Stimulated activated CD4-positive, alpha-beta T cell treated with anti-CD3 and anti-CD28 coated beads, Interleukin-1b, Interleukin-23, amount 100 ng/mL, for 48 hours (primary cell): ENCODE measurements around the gene ABCE1.
A peak's percentile ranks its signal among the peaks of the same experiment; 100 is the strongest.

ENCODE experiments used
- DNase-seq: peaks from one replicate; pipeline ENCODE4 v3.0.0-alpha.2; 2020

ABCE1 gene

DNA sequence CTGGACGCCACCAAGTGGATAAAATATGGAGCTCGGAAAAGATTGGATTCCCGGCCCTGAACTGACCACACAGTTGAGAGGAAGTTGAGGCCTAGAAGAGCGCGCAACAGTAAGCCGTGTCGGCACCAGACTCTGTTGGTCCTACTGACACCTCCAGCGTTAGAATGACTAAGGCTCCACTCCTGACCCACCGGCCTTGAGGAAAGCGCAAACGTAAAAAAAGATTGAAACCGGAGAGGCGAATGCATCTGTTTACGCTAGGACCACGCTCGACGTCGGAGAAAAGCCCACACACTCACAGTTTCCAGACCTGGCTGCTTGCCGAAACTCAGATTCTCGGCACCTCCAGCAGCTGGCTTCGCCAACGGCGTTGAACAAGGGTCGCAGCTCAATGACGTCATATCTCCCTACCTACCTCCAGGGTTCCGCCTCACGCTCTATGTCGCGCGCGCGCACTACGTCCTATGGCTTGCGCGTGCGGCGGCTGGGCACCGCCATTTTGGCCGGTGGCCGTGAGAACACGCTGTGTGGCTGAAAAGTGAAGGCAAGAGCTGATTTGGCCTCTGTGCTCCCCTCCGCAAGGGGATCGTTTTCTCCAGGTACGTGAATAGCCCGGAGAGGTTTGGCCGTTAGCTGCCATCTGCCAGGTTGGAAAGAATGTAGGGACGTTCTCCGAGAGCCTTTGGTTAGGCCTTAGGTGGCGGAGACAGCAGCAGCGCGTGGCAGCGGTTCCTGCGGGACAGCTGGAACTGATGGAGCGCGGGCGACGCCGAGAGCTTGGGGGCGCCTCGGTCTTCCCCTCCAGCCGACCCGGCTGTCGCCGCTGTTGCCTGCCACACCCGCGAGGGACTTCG lies at the start of gene ABCE1, which contains the start of gene ANAPC10:
ABCE1 (plus strand) TSS at position 491 of the 854 bp plus-strand sequence. CDS start 6,102 bp downstream, outside the sequence.
ANAPC10 (minus strand) TSS at position 376 of the 854 bp plus-strand sequence. CDS start 2,097 bp downstream, outside the sequence.
- DNase-seq = peak; percentile 97

DNA sequence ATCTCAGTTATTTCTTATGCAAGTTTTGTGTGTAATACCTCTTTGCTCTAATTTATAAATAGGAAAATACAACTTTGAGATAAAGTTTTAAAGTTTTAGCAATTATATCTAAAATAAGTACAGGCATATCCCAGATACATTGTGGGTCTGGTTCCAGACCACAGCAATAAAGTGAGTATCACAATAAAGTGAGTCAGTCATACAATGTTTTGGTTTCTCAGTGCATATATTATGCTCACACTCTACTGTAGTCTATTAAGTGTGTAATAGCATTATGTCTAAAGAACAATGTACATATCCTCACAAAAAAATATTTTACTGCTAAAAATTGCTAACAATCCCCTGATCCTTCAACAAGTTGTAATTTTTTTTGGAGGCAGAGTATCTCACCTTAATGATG lies 49.3 kb upstream of the ABCE1 start:
- DNase-seq = no peak

DNA sequence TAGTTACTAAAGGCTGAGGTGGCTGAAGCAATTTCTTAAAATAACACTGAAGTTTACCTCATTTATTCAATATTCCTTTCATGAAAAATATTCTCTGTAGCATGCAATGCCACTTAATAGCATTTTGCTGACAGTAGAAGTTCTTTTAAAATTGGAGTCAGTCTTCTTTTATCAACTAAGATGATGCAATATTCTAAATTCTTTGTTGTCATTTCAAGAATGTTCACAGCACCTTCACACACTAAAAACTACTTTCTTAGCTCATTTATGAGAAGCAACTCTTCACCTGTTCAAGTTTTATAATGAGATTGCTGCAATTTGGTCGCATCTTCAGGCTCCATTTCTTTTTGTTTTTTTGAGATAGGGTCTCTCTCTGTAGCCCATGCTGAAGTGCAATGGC lies 48.9 kb upstream of the ABCE1 start:
- no peak for DNase-seq

DNA sequence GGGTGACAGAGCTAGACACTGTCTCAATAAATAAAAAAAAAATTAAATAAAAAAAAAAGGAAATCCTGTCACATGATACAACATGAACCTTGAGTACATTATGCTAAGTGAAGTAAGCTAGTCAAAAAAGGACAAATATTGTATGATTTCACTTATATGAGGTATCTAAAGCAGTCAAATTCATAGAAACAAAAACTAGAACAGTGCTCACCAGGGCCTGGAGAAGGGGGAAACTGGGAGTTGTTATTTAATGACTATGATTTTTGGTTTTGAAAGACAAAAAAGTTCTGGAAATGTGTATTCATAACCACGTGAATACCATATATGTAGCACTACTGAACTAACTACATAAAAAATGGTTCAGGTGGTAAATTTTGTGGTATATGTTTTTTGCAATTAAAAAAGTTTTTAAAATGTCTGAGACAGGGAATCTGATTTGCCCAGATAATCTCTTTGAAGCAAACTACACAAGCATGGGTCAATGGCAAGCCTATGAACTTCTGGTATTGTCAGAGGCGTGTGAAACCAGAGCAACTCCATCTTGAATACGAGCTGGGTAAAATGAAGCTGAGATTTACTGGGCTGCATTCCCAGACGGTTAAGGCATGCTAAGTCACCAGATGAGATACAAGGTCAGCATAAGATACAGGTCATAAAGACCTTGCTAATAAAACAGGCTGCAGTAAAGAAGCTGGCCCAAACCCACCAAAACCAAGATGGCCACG lies 42.4 kb upstream of the ABCE1 start:
- no peak for DNase-seq

DNA sequence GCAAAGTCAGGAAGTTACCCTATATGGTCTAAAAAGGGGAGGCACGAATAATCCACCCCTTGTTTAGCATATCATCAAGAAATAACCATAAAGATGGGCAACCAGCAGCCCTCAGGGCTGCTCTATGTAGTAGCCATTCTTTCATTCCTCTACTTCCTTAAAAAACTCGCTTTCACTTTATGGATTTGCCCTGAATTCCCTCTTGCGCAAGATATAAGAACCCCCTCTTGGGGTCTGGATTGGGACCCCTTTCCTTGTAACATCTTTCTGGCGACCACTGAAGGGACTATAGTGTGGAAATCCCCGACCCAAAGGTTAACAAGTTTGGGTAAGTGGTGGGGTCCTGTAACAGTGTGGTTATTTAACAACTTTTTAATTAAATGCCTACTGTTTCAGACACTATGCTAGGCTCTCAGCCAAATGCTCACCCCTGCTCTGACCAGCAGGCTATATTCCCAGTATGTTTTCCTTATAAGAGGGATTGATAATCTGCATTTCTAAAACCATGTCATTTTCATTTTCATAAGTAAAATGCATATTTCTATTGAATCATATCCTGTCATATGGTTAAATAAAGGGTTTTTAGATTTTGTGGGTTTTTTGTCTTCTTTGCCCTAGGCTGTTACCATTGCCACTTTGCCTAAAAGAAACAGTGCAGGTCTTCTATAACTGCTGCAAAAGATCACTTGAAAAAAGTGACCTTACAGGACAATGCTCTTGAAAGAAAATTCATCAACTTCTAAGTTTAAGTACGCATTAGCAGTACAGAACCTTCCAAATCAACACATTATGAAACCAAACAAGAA lies 41.6 kb upstream of the ABCE1 start:
- no peak for DNase-seq

DNA sequence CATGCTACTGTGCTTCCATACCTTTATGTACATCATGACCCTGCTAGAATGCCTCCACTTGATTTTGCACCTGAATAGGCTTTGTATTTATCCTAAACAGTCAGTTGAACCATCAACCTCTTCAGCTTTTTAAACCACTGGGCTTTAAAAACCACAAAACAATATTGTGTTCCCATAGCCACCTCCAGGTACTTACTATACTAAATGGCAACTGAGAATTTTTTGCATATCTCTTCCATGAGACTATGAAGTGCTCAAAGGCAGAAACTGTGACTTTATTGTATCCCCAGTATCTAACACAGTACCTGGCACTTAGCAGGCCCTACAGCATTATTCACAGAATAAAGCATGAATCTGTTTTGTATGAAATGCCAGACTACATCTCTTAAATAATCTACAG lies 39.9 kb upstream of the ABCE1 start:
- no peak for DNase-seq

DNA sequence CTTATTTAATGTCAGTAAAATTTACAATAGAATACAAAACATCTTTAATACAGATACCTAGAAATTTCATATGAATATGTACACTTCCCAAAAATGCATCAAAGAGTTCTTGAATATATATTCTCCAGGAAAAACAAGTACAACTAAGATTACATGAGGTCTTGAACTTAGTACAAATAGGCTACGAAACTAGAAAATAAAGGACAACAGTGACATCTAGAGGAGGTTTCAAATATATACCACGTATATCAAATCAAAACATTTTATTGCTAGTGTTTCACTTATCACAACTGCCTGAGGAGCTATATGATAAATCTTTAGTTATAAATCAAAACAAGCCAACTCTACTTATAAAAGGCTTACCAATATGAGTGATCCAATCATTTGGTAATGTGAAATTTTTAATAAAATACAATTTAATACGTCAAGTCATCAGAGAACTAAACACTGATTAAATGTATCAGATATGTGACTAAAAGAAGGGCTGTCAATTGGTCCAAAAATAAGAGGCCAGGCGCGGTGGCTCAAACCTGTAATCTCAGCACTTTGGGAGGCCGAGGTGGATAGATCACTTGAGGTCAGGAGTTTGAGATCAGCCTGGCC lies 36.7 kb upstream of the ABCE1 start:
- DNase-seq = no peak

DNA sequence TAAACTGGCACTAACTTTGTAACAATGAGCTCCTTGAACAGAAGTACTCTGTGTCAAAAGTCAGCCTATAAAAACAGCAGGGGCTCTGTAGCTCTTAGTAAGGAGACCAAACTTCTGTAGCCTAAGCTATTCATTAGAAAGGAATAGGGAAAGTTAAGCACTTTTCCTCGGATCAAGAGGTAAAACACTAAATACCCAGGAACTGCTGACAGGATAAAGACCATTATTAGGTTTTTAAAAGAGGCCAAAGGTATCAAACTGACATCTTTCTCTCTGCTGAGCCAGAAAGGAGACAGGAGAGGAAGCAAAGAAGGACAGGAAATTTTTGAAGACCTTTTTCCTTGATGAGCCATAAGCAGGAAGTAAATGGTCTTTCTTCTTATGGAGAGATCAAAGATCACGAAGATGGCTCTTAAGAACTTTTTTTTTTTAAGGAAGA lies 32.0 kb upstream of the ABCE1 start:
- no peak for DNase-seq

DNA sequence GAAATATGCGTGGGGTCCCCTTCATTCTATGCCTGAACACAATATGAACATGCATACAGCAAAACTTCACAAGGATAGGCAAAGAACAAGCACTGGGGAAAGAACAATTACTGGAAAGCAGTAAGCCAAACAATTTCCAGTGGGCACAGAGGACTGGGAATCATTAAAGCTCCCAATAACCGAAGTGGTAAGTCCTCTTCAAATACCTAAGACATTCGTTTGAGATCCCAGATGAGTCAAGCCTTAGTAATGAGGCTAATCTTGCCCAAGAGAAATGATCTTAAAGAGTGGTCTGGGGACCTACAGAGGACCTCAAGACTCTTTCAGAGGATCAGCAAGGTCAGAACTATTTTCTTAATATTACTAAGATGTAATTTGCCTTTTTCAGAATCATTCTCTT lies 28.8 kb upstream of the ABCE1 start:
- DNase-seq = no peak

DNA sequence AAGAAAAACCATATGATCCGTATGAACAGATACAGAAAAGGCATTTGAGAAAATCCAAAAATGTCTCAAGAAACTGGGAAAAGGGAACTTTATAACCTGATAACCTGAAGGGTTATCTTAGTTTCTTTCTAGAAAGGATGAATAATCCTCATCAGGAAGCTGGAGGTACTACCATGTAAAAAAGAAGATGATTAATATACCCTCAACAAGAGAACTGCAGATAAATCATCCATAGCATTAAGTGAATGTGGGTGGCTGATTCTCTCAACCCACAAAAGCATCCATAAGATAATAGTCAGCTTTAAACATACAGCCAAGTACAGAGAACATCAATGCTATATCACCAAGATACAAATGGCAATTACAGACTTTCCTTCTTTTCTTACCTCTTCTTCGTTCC lies 26.6 kb upstream of the ABCE1 start:
- no peak for DNase-seq

DNA sequence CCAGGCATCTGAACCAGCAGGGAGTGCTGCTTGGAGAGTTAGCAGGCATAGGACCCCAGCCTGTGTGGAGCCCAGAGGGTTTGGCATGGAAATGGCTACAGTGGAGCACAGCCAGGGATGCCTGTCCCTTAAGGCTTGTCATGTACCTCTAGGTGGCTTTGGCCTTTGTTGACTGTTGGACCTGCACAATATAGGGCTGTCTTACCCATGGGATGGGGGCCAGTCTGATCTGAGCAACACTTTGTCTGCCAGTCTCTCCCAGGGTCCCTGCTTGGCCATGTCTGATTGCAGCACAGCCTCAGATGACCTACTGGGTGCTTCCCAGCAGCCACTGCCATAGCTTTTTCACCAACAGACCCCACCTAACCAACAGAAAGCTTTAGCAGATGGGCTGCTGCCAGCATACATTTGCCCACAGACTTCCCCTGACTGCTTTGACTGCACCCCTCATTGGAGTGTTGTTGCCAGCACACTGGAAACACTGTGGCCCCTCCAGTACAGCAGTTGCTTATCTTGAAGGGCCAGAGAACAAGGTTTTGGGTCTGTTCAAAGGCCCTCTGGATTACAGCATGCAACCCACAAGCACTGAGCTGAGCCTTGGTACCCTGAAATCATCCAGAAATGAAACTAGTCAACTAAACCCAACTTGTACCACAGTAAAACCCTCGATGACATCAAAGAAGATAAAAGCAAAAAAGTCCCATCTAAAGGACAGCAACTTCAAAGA lies 22.2 kb upstream of the ABCE1 start:
- no peak for DNase-seq

DNA sequence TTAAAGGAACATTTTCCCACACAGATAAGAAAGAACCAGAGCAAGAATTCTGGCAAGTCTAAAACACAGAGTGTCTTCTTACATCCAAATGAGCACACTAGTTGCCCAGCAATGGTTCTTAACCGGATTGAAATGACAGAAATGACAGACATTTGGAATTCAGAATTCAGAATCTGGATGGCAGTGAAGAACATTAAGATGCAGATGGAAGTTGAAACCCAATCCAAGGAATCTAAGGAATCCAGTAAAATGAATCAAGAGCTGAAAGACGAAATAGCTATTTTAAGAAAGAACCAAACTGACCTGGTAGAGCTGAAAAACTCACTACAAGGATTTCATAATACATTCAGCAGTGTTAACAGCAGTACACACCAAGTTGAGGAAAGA lies 21.6 kb upstream of the ABCE1 start:
- DNase-seq = no peak

DNA sequence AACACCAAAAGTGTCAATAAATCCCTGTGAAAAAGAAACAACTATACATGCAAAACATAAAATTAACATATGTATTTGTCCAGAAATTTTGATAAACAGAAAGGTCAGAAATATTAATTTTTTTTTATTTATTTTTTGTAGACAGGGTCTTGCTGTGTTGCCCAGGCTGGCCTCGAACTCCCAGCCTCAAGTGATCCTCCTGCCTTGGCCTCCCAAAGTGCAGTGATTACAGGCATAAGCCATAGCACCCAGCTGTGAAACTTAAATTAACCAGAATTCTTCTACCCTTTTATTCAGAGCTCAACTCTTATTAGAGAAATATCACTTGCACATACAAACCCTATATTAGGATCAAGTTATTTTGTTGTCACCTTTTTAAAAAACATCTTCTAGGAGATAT lies 16.4 kb upstream of the ABCE1 start:
- no peak for DNase-seq

DNA sequence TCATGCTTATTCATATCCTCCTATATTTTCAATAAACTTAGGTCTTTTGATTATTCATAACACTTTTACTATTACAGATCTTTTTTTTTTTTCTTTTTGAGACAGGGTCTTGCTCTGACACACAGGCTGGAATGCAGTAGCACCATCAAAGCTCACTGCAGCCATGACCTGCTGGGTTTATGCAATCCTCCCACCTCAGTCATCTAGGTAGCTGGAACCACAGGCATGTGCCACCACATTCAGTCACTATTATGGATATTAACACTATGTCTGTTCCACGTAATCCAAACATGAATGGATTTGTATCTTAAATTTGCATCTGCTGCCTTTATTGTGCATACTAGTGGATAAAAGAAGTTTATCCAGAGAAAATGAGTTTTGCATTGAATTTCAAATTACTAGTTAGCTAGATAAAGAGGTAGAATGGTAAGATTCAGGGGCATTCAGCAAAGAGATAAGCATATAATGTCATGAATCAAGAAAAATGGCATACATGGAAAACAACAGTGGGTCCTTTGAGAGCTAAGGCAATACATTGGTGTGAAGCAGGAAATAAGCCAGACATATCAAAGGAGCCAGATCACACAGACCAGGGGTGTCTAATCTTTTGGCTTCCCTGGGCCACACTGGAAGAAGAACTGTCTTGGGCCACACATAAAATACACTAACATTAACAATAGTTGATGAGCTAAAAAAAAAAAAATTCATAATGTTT lies 14.1 kb upstream of the ABCE1 start:
- DNase-seq = peak; percentile 16

DNA sequence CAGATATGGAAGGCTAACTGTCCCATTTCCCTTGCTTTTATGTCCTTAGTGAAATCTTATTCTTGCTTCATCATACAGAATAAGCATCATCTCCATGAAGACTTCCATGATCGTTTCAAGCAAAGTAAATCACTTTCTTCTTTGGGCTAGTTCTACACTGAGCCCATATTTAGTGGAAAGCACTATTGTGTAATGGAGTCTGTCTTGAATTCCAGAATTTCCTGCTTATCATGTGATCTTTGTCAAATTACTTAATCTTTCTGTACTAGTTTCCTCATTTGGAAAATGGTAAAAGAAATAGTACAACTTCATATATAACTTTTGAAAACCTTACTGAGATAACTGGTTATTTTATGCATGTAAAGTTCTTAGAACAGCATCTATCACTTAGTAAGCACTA lies 7.7 kb upstream of the ABCE1 start:
- DNase-seq = no peak

DNA sequence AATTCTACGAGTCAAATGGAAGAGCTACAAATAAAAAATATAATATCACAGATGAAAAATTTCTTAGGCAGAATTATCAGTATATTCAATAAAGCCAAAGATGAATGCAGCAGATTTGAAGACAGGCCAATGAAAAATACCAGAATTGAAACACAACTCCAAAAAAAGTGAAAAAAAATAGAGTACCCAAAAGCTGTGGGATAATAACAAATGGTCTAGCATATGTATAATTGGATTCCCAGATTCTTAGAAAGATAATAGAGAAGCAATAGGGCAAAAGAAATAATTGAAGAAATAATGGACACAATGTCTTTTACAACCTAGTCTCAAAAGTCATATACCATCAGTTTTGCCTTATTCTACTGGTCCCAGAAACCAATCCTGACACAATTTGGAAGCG lies 4.5 kb upstream of the ABCE1 start:
- DNase-seq = no peak

DNA sequence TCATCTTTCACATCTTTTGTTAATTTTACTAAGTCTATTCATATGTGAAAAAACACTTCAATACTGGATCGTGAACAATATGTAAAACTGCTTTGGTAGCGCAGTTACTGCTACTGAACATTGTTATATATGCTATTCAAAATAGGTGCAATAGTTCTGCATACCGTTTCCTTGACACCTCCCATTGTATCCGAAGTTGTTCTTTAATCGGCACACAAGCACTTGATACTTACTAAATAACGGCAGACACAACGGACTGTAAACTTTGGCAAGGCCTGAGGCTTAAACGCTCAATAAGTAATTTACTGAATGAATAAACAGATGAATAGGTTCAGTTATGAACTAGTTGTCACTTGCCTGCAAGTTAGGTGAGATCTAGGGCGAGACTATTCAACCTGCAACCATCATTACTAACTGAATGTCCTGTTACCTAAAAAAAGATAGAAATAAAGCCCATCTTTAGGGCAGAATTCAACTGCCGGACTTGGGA lies 735 bp upstream of the ABCE1 start:
- no peak for DNase-seq

DNA sequence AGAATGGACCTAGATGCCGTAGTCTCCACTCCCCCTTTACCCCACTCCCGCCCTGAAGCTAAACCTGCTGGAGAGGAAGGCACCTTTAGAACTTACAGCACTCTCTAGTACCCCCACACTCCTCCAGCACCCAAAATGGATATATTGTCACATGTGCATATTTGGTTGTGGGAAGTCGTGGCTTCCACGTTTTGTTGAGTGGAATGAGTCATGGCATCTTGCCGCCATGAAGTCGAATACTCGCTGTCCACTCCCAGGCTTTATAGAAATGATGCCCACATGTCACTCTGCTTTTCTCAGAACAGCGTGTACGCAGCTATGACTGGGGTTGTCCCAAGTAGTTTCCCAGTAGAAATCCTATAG lies 545 bp downstream of the ABCE1 start:
- DNase-seq = peak; percentile 61

DNA sequence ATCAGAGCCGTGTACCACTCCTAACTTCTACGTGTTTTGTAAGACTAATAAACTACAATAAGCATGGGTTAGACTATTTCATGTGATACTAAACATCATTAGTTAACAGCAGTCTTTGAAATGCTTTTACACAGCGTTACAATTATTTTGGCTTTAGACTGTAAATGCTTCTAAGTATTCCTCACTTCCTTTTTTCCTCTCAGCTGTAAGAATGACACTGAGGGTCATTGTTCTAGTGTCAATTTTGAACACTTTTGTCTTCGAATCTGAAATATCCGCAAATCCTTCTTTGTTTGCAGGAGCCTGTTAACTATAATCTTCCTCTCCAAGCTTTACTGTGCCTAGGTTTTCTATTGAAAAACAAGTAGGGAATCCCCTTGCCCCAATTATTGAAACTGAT lies 1.5 kb downstream of the ABCE1 start:
- no peak for DNase-seq

DNA sequence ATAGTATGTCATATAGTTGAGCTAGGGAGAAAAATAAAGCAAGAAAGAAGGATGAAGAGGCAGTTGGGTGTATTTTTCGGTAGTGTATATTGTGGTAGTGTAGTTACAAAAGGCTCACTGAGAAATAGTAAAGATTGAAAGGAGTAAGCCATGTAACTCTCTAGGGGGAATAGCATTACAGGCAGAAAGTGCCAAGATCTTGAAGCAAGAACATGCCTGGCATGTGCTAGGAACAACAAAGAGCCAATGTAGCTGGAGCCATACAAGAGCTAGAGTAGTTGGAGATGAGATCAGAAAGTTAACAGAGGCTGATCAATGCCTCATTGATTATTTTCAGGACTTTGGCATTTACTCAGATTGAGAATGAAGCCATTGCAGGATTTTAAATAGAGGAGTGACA lies 3.0 kb downstream of the ABCE1 start:
- DNase-seq = no peak

DNA sequence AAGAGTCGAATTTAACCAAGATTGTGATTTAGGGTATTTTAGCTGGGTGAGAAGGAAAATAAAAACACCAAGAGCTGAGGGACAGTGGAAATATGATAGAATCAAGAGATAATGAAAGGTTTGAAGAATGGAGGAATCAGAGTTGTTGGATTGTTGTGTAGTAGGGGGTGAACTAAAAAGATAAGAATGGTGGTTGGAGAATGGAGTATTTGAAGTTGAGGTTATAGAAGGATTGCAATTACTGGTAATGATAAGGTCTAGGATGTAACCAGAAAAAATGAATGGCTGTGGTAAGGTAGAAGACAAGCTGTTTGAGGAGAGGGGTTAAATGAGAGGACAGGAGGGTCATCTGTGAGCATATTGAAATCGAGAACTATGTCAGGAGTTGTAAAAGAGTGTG lies 4.5 kb downstream of the ABCE1 start:
- DNase-seq = no peak
